Left lung (tissue), 14 donors: ENCODE results near the gene PRR20D. TPM values are rescaled to one million over a fixed set of nuclear protein-coding genes. Genes with fewer than 3 reads are reported as not detected.
"Not testable (repeated sequence)": the region's sequence is repeated elsewhere in the genome, so short reads cannot be mapped to it uniquely, and the experiment has no call there.

ENCODE experiments used
- ATAC-seq: fragments of 200-7000 bp; cut with Tn5 transposase; one replicate; pipeline ENCODE4 v1.9.1; 2020; ENCODE audit warnings: moderate library complexity
- DNase-seq, 4 donors: peaks; one replicate each; pipeline ENCODE4 v3.0.0-alpha.2; 2013 to 2020
- H3K27ac ChIP-seq, 2 donors: fragments of 200-600 bp; sonication (generic) in 1 of 2; one replicate each; pipeline versions ENCODE4 v1.5.0 to v1.8.0; 2020 to 2021
- H3K27me3 ChIP-seq, 2 donors: fragments of 200-600 bp; sonication (generic) in 1 of 2; one replicate each; pipeline versions ENCODE4 v1.5.0 to v1.8.0; 2020 to 2021
- H3K36me3 ChIP-seq, 2 donors: fragments of 200-600 bp; sonication (generic) in 1 of 2; one replicate each; pipeline versions ENCODE4 v1.5.0 to v1.8.0; 2020 to 2021
- H3K4me1 ChIP-seq, 2 donors: fragments of 200-600 bp; one replicate each; pipeline ENCODE4 v1.8.0; 2021
- H3K4me3 ChIP-seq, 2 donors: fragments of 200-600 bp; sonication (generic) in 1 of 2; one replicate each; pipeline versions ENCODE4 v1.5.0 to v1.8.0; 2020 to 2021; ENCODE audit warnings: mild to moderate bottlenecking in 1 of 2
- H3K9me3 ChIP-seq, 2 donors: fragments of 200-600 bp; sonication (generic) in 1 of 2; one replicate each; pipeline versions ENCODE4 v1.5.0 to v1.8.0; 2020 to 2021
- CTCF ChIP-seq, 2 donors: fragments of 200-600 bp; sonication (generic) in 1 of 2; IDR thresholded peaks; one replicate each; pipeline versions ENCODE4 v1.5.0 to v1.8.0; 2021; ENCODE audit warnings: antibody characterized with exemption in 2 of 2
- intact Hi-C, 2 donors: fragments of 100-400 bp; cut with DNase I; formaldehyde crosslinking; loops; one replicate each; pipeline versions ENCODE4 v1.11.2 to v1.14.2; 2022
- long read RNA-seq, 12 donors: library from polyadenylated mRNA in 2 of 12; unstranded in 2 of 12; transcript quantifications; one replicate each; pipeline ENCODE4 v2.0.0 and lab custom pipeline, GENCODE V29; 2019 to 2026
- polyA plus RNA-seq, 6 donors: library from polyadenylated mRNA; unstranded; fragments of 120-200 nt; gene quantifications; one replicate each; pipeline ENCODE4 v1.2.1, GENCODE V29; 2013; ENCODE audit not compliant: insufficient read length in 6 of 6
- total RNA-seq, 2 donors: library from RNA; stranded (reverse); fragmentation: NEBNext Ultra II Directional; extraction: Animal tissue kit (Norgen Biotek cat#: 25700); gene quantifications; one replicate each; pipeline ENCODE4 v1.2.1, GENCODE V29; 2021
- donor health status: DM: no; HTN: yes; CAD: no.
- donor health status: DM: no; HTN: no; CAD: no.

PRR20D gene
- total RNA-seq: not detected
- not detected for polyA plus RNA-seq
- long read RNA-seq, donor 1: 0 reads
- long read RNA-seq, donor 2: 0 reads
- long read RNA-seq, donor 3: 0 reads
- long read RNA-seq, donor 4: 0 reads
- long read RNA-seq, donor 5: 0 reads
- long read RNA-seq, donor 6: 0 reads
- long read RNA-seq, donor 7: 0 reads
- long read RNA-seq, donor 8: 0 reads
- long read RNA-seq, donor 9: 0 reads
- long read RNA-seq, donor 10: 0 reads
- long read RNA-seq, donor 11: 0 reads
- long read RNA-seq, donor 12: 0 reads

- H3K36me3 ChIP-seq, intact Hi-C loops, ATAC-seq, H3K27ac ChIP-seq, H3K4me1 ChIP-seq, H3K9me3 ChIP-seq, DNase-seq, H3K27me3 ChIP-seq, H3K4me3 ChIP-seq: not testable (repeated sequence)
Observed at GRCh38 chr13:57160332-57160731, at the start of gene PRR20D. Gene PRR20D, plus strand, starts transcription at chr13:57160632. Its CDS starts 387 bp downstream, at chr13:57161019.

- no peak for TF ChIP-seq CTCF (IDR thresholded peaks at IDR 0.05)
- H3K27me3 ChIP-seq: no peaks in the 10 kb centered on the region
- no peak for ATAC-seq
Observed at GRCh38 chr13:57114945-57115344, 45.5 kb upstream of the PRR20D start.

GRCh38 chr13:57123681-57124080 lies 36.8 kb upstream of the PRR20D start:
- peak in 2 of 4 donors; percentile 12 to 51 for DNase-seq
- no peak overlapping the region for H3K27ac ChIP-seq
- peak; percentile 18 for ATAC-seq

More at GRCh38 chr13:57114945-57115344, 45.5 kb upstream of the PRR20D start:
- DNase-seq: no peak
- Histone ChIP-seq H3K4me1 (no peaks in the 10 kb centered on the region), H3K9me3 (peaks cover 0 to 17% of the 10 kb centered on the region in 2 donors), H3K4me3 (no peak overlapping the region), H3K36me3 (no peaks in the 10 kb centered on the region), H3K27ac (no peak overlapping the region)
- intact Hi-C loops: no loop called here

GRCh38 chr13:57128909-57129308 lies 31.5 kb upstream of the PRR20D start:
- Histone ChIP-seq H3K27ac (no peak overlapping the region), H3K4me1 (no peaks in the 10 kb centered on the region), H3K36me3 (no peaks in the 10 kb centered on the region), H3K4me3 (no peak overlapping the region), H3K27me3 (no peaks in the 10 kb centered on the region), H3K9me3 (peaks cover 0 to 8% of the 10 kb centered on the region in 2 donors)
- intact Hi-C loops: no loop called here
- TF ChIP-seq CTCF (IDR thresholded peaks at IDR 0.05): no peak
- ATAC-seq (no peak), DNase-seq (no peak)

More at GRCh38 chr13:57123681-57124080, 36.8 kb upstream of the PRR20D start:
- H3K27me3 ChIP-seq: no peaks in the 10 kb centered on the region
- no peaks in the 10 kb centered on the region for H3K4me1 ChIP-seq
- no peak overlapping the region for H3K4me3 ChIP-seq
- intact Hi-C loops: no loop called here
- no peaks in the 10 kb centered on the region for H3K36me3 ChIP-seq
- peaks cover 0 to 4% of the 10 kb centered on the region in 2 donors for H3K9me3 ChIP-seq
- no peak for TF ChIP-seq CTCF (IDR thresholded peaks at IDR 0.05)

GRCh38 chr13:57136093-57136492 lies 24.3 kb upstream of the PRR20D start:
- Histone ChIP-seq H3K27me3 (no peaks in the 10 kb centered on the region), H3K4me3 (no peak overlapping the region), H3K4me1 (no peaks in the 10 kb centered on the region), H3K36me3 (no peaks in the 10 kb centered on the region), H3K9me3 (no peaks in the 10 kb centered on the region), H3K27ac (no peak overlapping the region)
- TF ChIP-seq CTCF (IDR thresholded peaks at IDR 0.05): no peak
- no peak for DNase-seq
- ATAC-seq: no peak
- intact Hi-C loops: no loop called here

- TF ChIP-seq CTCF (IDR thresholded peaks at IDR 0.05): no peak
- intact Hi-C loops: no loop called here
- ATAC-seq (no peak), DNase-seq (no peak)
- Histone ChIP-seq H3K27ac (no peak overlapping the region), H3K27me3 (no peaks in the 10 kb centered on the region), H3K4me1 (no peaks in the 10 kb centered on the region), H3K36me3 (no peaks in the 10 kb centered on the region), H3K9me3 (no peaks in the 10 kb centered on the region), H3K4me3 (no peak overlapping the region)
Observed at GRCh38 chr13:57137585-57137984, 22.8 kb upstream of the PRR20D start.
